DLD1 (cell line): ENCODE measurements around the gene VPS52.

Source experiments
- in situ Hi-C: cut with HindIII; loops from 2 replicates; pipeline ENCODE4 v1.10.0; 2017; ENCODE audit warnings: low sequenced_read_pairs

VPS52 gene

DNA sequence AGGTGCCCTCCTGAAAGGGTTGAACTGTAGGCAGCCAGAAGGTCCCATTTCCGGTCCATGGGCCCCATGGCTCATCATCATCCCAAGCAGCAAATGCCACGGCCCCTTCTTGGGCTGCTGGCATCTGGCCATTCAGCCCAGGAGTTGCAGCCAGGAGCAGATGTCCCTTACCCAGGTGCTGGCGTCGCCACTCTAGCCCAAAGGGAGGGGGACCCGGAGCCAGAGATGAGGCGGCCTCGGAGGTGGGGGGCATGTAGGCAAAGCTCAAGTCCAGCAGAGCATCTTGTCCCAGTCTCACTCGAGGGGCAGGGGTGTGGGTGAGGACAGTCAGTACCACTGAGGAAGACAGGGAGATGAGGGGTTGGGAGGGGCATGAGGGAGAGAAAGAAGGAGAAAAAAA is 33.4 kb upstream of the VPS52 start:
- in situ Hi-C loops: no loop called here

- in situ Hi-C loops: no loop called here
Observed at GRCh38 chr6:33304216-33304615, 32.5 kb upstream of the VPS52 start.

DNA sequence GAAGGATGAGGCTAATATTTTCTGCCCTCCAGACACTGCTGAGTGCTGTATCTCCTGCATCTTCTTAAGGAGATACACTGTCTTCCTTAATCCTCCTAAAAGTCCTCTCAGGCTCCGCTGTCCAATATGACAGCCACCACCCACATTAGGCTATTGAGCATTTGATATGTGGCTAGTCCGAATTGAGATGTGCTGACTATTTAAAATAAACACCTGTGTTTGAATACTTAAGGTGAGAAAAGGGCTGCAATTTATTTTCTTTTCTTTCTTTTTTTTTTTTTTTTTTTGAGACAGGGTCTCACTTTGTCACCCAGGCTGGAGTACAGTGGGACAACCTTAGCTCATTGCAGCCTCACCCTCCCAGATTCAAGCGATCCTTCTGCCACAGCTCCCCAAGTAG is 30.2 kb upstream of the VPS52 start:
- in situ Hi-C loops: no loop called here

GRCh38 chr6:33299237-33299944 is 27.7 kb upstream of the VPS52 start:
- in situ Hi-C loops: no loop called here

DNA sequence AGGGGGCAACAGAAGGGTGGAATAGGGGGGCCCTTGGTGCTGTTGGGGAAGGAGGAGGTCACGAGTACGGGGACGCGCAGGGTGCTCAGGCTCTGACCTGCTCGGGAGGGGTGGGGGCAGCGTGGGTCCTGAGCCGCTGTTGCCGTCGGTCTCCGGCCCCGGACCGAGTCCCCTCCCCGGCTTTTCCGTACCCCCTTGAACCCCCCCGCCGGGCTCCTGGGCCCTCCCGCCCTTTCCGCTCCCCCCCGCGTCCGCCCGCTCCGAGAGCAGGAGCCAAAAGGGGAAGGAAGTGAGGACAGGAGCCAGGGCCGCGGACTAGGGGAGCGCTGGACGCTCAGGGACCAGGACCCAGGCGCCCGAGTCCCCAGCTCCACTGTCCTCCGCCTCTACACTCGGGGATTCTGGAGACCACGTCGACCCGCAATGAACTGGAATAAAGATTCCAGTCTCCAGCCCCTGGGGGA is 27.1 kb upstream of the VPS52 start, which contains the start of gene RGL2:
TSS of gene RGL2 (minus strand) at position 170 of the 464 bp plus-strand sequence. CDS start 332 bp downstream, outside the sequence.
- in situ Hi-C loops: no loop called here

- in situ Hi-C loops: no loop called here
Observed at GRCh38 chr6:33297956-33298772, 26.5 kb upstream of the VPS52 start.

DNA sequence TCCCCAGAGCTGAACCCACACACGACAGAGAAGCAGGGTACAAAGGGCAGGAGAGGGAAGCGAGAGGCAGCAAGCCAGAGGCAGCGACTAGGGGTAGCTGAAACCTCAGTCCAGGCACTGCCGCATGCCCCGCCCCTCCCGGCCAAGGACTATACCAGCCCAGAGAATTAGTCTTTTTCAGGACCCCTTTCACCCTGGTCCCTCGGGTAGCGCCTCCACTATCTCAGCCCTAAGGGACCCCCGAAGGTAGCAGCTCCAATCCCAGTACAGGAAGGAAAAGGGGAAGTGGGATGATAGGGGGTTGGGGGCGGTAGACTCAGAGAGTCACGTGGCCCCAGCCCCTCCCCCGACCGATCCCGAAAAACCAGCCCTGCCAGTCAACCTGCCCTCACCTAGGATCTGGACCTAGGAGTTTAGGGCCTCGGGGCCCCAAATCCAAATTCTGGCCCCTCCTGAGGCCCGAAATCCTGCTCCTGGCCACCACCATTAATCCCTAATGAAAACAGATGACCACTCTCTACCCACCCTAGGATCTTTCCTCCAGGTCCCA is 25.8 kb upstream of the VPS52 start:
- in situ Hi-C loops: no loop called here

GRCh38 chr6:33296797-33297405 is 25.2 kb upstream of the VPS52 start:
- in situ Hi-C loops: no loop called here

- in situ Hi-C loops: no loop called here
Observed at GRCh38 chr6:33295621-33296369, 24.1 kb upstream of the VPS52 start.

DNA sequence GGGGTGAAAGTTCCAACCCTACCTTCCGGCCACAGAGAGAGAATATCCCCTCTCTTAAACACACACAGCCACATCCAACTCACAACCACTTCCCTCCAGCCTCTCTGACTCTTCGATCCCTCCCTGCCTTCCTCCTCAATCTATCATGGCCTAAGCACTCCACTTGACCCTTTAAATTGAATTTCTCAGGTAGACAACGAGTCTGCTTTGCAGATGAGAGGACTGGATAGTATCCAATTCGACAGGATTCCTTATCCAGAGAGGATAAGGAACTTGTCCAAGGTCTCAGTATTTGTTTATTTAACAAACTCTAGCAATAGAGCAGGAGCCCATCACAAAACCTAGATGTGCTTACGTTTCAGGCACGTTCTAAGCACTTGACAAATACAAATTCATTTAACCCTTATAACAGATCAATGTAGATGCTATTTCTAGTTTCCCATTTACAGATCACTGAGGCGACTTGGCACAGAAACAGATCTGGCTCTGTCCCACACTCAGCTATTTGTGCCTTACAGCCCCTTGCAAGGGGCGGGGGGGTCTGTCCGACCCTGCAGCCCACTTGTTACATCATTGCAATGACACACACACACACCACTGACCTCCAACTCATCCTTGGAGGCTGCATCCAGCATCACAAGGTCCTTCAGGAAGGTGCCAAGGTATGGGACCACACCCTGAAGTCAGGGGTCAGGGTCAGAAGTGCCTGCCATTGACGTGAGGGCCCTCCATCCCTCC is 22.6 kb upstream of the VPS52 start:
- in situ Hi-C loops: no loop called here

- in situ Hi-C loops: no loop called here
Observed at GRCh38 chr6:33292996-33293682, 21.5 kb upstream of the VPS52 start.

- in situ Hi-C loops: no loop called here
Observed at GRCh38 chr6:33290459-33290858, 18.8 kb upstream of the VPS52 start.

- in situ Hi-C loops: no loop called here
Observed at GRCh38 chr6:33289784-33290315, 18.2 kb upstream of the VPS52 start.

DNA sequence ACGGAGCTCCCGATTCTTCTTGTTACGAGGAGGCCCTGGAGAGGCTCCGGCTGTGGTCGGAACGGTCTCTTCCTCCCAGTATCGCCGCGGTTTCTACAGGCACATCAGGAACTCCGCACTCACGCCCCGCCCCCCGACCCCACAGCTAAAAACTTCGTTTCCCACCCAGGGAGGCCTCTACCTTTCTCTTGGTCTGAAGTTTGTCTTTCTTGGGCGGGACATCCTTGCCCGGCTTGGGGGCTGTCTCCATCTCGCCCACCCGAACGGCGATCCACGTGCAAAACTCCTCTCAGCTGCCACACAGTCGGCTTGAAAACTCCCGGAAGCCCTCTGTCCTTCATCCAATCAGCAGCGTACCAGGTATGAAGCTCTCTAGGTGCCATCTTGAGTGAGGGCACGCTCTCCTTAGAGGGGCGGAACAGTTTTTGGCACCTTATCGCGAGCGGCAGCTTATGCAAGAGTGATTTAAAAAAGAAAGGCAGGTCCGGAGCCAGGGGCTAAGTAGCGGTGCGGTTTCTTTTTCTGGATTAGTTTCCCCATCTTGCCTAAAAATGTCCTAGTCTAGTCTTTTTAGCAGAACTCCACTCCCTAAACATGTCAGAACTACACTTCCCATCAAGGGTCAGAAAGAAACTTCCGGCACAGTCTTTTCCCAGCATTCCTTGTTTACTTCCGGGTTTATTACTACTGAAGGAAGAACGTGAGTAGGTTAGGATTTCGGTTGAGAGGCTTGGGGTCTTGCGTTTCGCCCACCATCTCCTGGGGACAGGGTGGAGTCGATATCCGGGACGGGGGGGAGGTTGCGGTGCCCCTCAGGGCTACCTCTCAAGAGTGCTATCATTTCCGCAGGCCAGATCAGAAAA is 17.5 kb upstream of the VPS52 start, which contains the start of the genes PFDN6 and WDR46:
TSS of gene PFDN6 (plus strand) at position 681 of the 863 bp plus-strand sequence. CDS start 256 bp downstream, outside the sequence.
TSS of gene WDR46 (minus strand) at position 319 of the 863 bp plus-strand sequence. CDS start at position 250, 69 bp downstream.
- in situ Hi-C loops: no loop called here

DNA sequence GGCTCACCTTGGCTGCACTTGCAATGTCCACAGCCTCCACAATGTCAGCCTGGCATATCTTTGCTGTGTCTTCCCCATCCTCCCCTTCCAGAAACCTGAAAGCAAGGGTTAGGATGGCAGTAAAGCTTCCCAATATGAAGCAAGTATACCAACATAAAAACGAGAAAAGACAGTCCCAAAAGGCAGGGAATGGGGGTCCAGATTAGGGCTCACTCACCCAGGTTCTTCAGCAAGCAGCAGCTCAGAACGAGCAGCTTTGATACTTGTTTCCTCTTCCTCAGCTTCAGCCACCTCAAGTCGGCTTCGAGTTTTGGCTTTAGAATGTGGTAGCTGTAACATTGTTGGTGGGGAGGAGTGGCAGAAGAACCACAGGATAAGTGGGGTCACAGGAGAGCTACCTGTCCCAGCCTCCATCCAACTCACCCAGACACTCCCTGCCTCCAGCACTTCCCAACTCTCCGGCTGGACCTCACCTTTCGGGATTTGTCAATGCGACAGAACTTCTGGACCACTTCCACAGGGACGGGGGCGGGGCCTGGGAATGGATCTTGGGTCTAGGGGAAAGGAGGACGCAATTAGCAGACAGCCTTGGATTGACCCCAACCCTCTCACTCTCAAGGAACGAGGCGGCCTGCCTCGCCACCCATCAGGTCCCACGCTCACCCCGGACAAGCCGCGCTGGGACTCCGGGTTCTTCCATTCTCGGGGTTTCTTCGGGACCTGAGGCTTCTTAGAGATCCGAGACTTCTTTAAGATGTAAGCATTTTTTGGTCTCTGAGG is 16.7 kb upstream of the VPS52 start:
- in situ Hi-C loops: no loop called here

DNA sequence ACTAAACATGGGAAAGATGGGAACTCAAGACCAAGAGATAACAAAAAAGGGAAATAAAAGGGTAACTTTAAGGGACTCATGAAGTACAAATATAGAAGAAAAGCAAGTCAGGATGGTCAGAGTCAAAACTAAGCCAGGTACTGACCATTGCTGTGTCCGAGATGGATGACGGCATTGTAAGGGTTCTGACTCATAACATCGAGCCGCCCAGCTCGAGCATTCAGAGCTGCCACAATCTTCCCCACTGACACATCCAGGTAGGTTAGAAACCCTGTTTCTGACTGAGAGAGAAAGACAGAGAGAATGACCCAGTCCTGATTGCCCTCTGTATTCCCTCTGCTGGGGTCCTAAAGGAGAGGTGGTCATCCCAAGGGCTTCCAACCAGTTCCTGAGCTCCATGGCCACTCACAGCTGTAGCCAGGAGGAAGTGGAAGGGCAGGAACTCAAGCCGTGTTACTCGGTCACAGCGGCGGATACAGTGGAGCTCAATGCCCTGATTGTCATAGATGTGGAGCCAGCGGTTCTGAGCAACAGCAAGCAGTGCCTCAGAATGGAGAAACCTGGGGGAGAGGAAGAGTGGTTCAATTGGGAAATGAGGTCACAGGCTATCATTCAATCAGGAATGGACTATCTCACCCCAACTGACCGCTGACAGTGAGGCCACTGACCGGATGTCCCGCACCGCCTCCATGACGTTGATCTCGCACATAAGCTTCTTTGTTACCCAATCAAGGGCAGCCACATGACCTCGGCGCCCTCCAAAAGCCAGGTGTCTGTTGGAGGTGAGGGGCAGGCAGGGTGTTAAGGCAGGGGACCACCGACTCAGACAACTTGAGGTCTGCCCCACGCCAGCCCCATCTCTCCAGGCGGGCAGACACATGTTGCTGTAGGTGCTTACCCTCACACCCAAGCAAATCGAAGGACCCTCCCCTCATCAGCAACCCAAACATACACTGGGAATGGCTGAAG is 15.6 kb upstream of the VPS52 start:
- in situ Hi-C loops: no loop called here
